Thoracic aorta (tissue), 2 donors: Measurements from ENCODE around the gene SLC27A4. TPM values are rescaled to one million over a fixed set of nuclear protein-coding genes. Genes with fewer than 3 reads are reported as not detected.

Experiments used
- ATAC-seq: fragments of 150-250 bp; one replicate; pipeline ENCODE4 v1.8.0; 2017; ENCODE audit warnings: low read depth; ENCODE audit not compliant: insufficient number of reproducible peaks, low FRiP score
- DNase-seq: peaks from one replicate; pipeline ENCODE4 v3.0.0-alpha.2; 2020; ENCODE audit warnings: low spot score
- H3K27ac ChIP-seq, 2 donors: fragments of 200-600 bp; sonication (generic); 1 replicate in 1 of 2; 2 replicates in 1 of 2; pipeline ENCODE4 v1.5.1; 2016; ENCODE audit warnings: mild to moderate bottlenecking in 2 of 2, moderate library complexity in 2 of 2
- H3K27me3 ChIP-seq: fragments of 200-600 bp; sonication (generic); replicated peaks from 2 replicates; pipeline ENCODE4 v1.6.0; 2016; ENCODE audit warnings: mild to moderate bottlenecking; ENCODE audit not compliant: insufficient read depth
- H3K36me3 ChIP-seq: fragments of 200-600 bp; sonication (generic); one replicate; pipeline ENCODE4 v1.5.1; 2016
- H3K4me1 ChIP-seq, 2 donors: fragments of 200-600 bp; sonication (generic); 1 replicate in 1 of 2; 2 replicates in 1 of 2; pipeline versions ENCODE4 v1.5.1 to v1.6.0; 2016; ENCODE audit warnings: low read depth in 2 of 2, mild to moderate bottlenecking in 1 of 2; ENCODE audit not compliant: control insufficient read depth in 1 of 2
- H3K4me3 ChIP-seq: fragments of 200-600 bp; sonication (generic); 2 replicates; pipeline ENCODE4 v1.5.1; 2016; ENCODE audit warnings: mild to moderate bottlenecking
- H3K9me3 ChIP-seq: fragments of 200-600 bp; sonication (generic); 2 replicates; pipeline ENCODE4 v1.5.1; 2016
- total RNA-seq, 2 donors: library from RNA; depleted of rRNA; stranded (reverse); fragments of >200 nt; gene quantifications; one replicate each; pipeline versions ENCODE4 v1.1.0 to v1.2.3, GENCODE V29; 2016
- TF ChIP-seq, protein P1 (sequence below): fragments of 200-600 bp; sonication (generic); IDR thresholded peaks from one replicate; pipeline ENCODE4 v1.5.1; 2019; ENCODE audit warnings: antibody characterized with exemption

SLC27A4 gene
- total RNA-seq, result 10 to 100 TPM; 20.9 to 36.8 TPM

DNA sequence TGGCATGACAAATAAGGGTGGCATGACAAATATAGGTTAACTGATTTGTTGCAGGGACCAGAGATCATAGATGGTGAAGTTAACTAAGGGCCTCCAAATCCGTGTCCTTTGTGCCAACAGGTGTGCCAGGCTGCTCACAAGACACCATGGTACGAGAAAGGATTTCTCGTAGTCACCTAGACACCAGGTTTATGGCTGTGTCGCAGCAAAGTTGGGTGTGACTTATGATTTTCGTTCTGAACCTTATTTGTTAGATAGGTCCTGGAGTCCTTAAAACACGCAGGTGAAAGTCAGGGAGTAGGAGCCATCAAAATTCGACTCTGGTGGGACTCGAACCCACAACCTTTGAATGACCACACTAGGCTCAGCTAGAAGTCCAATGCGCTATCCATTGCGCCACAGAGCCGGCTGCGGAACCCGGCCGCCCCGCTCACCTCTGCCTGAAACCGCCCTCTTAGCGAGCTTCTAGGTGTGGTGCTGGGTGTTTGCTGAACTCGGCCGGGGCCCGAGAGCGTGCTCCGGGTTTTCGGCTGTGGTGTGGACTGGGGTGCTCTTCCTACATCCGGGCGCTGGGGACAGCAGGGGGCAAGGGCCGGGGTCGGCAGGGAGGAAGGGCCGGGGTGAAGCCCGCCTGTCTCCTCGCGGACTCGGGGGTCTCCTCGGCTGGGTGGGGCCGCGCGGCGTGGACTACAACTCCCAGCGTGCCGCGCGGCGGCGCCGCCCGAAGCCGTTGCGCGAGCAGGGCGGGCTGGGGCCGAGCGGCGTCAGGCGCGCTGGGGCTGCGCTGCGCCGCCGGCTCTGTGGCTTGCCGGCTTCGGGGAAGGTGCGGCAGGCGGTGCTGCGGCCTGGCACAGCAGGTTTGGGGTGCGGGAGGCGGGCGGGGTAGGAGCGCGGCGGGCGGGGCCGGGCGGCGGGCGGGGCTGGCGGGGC, at the start of gene SLC27A4:
SLC27A4 (plus strand) TSS at position 767 of the 930 bp plus-strand sequence. CDS start 2,606 bp downstream, outside the sequence.
- TF ChIP-seq, protein P1, sequence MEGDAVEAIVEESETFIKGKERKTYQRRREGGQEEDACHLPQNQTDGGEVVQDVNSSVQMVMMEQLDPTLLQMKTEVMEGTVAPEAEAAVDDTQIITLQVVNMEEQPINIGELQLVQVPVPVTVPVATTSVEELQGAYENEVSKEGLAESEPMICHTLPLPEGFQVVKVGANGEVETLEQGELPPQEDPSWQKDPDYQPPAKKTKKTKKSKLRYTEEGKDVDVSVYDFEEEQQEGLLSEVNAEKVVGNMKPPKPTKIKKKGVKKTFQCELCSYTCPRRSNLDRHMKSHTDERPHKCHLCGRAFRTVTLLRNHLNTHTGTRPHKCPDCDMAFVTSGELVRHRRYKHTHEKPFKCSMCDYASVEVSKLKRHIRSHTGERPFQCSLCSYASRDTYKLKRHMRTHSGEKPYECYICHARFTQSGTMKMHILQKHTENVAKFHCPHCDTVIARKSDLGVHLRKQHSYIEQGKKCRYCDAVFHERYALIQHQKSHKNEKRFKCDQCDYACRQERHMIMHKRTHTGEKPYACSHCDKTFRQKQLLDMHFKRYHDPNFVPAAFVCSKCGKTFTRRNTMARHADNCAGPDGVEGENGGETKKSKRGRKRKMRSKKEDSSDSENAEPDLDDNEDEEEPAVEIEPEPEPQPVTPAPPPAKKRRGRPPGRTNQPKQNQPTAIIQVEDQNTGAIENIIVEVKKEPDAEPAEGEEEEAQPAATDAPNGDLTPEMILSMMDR, result no peak
- H3K4me3 ChIP-seq, result peak within 1 kb of the TSS; percentile 82
- H3K36me3 ChIP-seq, result peaks cover 18% of the 10 kb centered on the region
- H3K4me1 ChIP-seq, result peaks cover 0 to 12% of the 10 kb centered on the region in 2 donors
- H3K9me3 ChIP-seq, result no peaks in the 10 kb centered on the region
- DNase-seq (no peak), ATAC-seq (peak; percentile 58)
- no peaks in the 10 kb centered on the region for H3K27me3 ChIP-seq
- peak within 1 kb of the TSS; percentile 58 for H3K27ac ChIP-seq

GRCh38 chr9:128292009-128292408, 48.3 kb upstream of the SLC27A4 start:
- Histone ChIP-seq H3K4me1 (no peaks in the 10 kb centered on the region), H3K4me3 (no peak overlapping the region), H3K27me3 (no peaks in the 10 kb centered on the region), H3K27ac (no peak overlapping the region), H3K9me3 (no peaks in the 10 kb centered on the region), H3K36me3 (peaks cover 8% of the 10 kb centered on the region)
- ATAC-seq, result no peak
- TF ChIP-seq, protein P1, result no peak
- DNase-seq, result no peak

- Histone ChIP-seq H3K9me3 (no peaks in the 10 kb centered on the region), H3K4me3 (no peak overlapping the region), H3K27ac (no peak overlapping the region), H3K4me1 (no peaks in the 10 kb centered on the region), H3K27me3 (no peaks in the 10 kb centered on the region), H3K36me3 (peaks cover 6% of the 10 kb centered on the region)
- no peak for ATAC-seq
- TF ChIP-seq, protein P1, result no peak
- no peak for DNase-seq
Observed at GRCh38 chr9:128293091-128293490, 47.2 kb upstream of the SLC27A4 start.

DNA sequence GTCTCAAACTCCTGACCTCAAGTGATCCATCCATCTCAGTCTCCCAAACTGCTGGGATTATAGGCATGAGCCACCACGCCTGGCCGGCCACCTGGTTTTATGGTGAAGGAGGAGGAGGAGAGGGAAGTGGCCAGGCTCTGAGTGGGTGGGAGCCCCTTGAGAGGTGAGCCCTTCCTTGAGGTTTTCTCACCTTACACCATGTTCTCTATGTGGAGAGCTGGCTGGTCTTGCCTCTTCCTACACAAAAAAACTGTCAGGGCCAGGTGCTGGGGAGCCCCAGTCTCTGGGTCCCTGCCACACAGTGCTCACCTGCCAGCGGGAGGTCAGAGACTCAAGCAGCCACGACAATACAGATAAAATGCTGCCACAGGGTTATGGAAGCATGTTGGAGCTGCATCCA, 46.2 kb upstream of the SLC27A4 start:
- no peaks in the 10 kb centered on the region for H3K9me3 ChIP-seq
- no peak for ATAC-seq
- H3K36me3 ChIP-seq, result no peaks in the 10 kb centered on the region

More for the DNA sequence above, 46.2 kb upstream of the SLC27A4 start:
- Histone ChIP-seq H3K27me3 (no peaks in the 10 kb centered on the region), H3K4me1 (no peaks in the 10 kb centered on the region), H3K4me3 (no peak overlapping the region), H3K27ac (no peak overlapping the region)
- TF ChIP-seq, protein P1, result no peak
- DNase-seq, result no peak
